ENCODE data around the gene EPN1.

DNA sequence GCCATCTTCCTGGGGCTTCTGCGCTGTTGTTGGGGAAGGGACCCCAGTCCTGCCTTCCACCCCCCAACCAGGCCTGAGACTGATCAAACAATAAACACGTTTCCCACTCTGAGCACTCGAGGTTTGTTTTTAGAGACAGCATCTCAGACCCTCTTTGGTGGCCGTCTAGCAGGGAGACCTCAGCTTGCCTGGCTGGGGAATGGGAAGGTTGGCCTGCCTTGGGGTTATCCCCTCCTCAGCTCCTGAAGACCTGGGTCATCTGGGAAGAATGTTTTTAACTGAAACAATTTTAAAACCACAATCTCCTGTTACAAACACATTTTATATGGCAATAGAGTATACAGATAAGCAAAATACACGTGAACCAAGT, 29.5 kb upstream of the EPN1 start:
- TF ChIP-seq, protein P1, sequence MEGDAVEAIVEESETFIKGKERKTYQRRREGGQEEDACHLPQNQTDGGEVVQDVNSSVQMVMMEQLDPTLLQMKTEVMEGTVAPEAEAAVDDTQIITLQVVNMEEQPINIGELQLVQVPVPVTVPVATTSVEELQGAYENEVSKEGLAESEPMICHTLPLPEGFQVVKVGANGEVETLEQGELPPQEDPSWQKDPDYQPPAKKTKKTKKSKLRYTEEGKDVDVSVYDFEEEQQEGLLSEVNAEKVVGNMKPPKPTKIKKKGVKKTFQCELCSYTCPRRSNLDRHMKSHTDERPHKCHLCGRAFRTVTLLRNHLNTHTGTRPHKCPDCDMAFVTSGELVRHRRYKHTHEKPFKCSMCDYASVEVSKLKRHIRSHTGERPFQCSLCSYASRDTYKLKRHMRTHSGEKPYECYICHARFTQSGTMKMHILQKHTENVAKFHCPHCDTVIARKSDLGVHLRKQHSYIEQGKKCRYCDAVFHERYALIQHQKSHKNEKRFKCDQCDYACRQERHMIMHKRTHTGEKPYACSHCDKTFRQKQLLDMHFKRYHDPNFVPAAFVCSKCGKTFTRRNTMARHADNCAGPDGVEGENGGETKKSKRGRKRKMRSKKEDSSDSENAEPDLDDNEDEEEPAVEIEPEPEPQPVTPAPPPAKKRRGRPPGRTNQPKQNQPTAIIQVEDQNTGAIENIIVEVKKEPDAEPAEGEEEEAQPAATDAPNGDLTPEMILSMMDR (IDR thresholded peaks at IDR 0.05) = no peak
- no peak for TF ChIP-seq POLR2A (IDR thresholded peaks at IDR 0.05)
